A673 (cell line): Measurements from ENCODE around the gene TCF3. TPM values are rescaled to one million over a fixed set of nuclear protein-coding genes. Genes with fewer than 3 reads are reported as not detected.

Experiments
- BruUV-seq: library from RNA; stranded (reverse); fragments of 400-500 nt; replicated peaks from 2 replicates; lab custom pipeline; 2021; lab: Mats Ljungman, UMichigan
- CTCF ChIA-PET: fragments of 300-600 bp; sonication (Branson Sonifier 250); formaldehyde crosslinking; loops from one replicate; lab custom pipeline; 2022; ENCODE audit warnings: antibody characterized with exemption; lab: Charles Lee
- POLR2A ChIA-PET: fragments of 300-600 bp; sonication (Branson Sonifier 250); formaldehyde crosslinking; loops from one replicate; lab custom pipeline; 2022; ENCODE audit warnings: antibody characterized with exemption; ENCODE audit not compliant: low non-redundant PET; lab: Charles Lee
- DNase-seq: peaks from one replicate; pipeline ENCODE4 v3.0.0-alpha.2; 2015; ENCODE audit warnings: low spot score
- H3K27ac ChIP-seq: fragments of 200-600 bp; sonication (generic); 2 replicates; pipeline ENCODE4 v1.5.1; 2016; ENCODE audit warnings: mixed run types, low read depth, mild to moderate bottlenecking, mixed read lengths, antibody characterized with exemption, low read length; ENCODE audit not compliant: poor library complexity, severe bottlenecking
- H3K27me3 ChIP-seq: fragments of 200-600 bp; sonication (generic); replicated peaks from 2 replicates; pipeline ENCODE4 v1.6.1; 2017; ENCODE audit warnings: mixed run types, low read depth, mild to moderate bottlenecking, mixed read lengths, antibody characterized with exemption, low read length; ENCODE audit not compliant: insufficient read depth, poor library complexity
- H3K36me3 ChIP-seq: fragments of 200-600 bp; sonication (generic); 2 replicates; pipeline ENCODE4 v1.6.1; 2016; ENCODE audit warnings: mixed run types, mild to moderate bottlenecking, mixed read lengths, antibody characterized with exemption, low read length; ENCODE audit not compliant: insufficient read depth, poor library complexity, severe bottlenecking
- H3K4me1 ChIP-seq: fragments of 200-600 bp; sonication (generic); 2 replicates; pipeline ENCODE4 v1.6.1; 2017; ENCODE audit warnings: mixed run types, mild to moderate bottlenecking, mixed read lengths, antibody characterized with exemption, low read length; ENCODE audit not compliant: insufficient read depth, poor library complexity, severe bottlenecking
- H3K4me3 ChIP-seq: fragments of 200-600 bp; sonication (generic); 2 replicates; pipeline ENCODE4 v1.5.1; 2016; ENCODE audit warnings: low read depth, mixed run types, mild to moderate bottlenecking, mixed read lengths, low read length; ENCODE audit not compliant: poor library complexity, severe bottlenecking
- H3K9me3 ChIP-seq: fragments of 200-600 bp; sonication (generic); 2 replicates; pipeline ENCODE4 v1.6.1; 2016; ENCODE audit warnings: mixed run types, low read depth, mild to moderate bottlenecking, mixed read lengths, antibody characterized with exemption, low read length; ENCODE audit not compliant: poor library complexity, severe bottlenecking
- CTCF ChIP-seq: fragments of 300-800, 200-600 bp; sonication (generic); conservative IDR thresholded peaks from 2 replicates; pipeline ENCODE4 v1.5.1; 2017; ENCODE audit warnings: low read depth, mild to moderate bottlenecking, antibody characterized with exemption, low read length, moderate library complexity, mixed read lengths
- EZH2 ChIP-seq: fragments of 200-600 bp; sonication (generic); IDR thresholded peaks from 2 replicates; pipeline ENCODE4 v1.6.1; 2017; ENCODE audit warnings: borderline replicate concordance, low read depth, mild to moderate bottlenecking, mixed read lengths, antibody characterized with exemption, low read length; ENCODE audit not compliant: poor library complexity, severe bottlenecking
- intact Hi-C: fragments of 100-400 bp; cut with micrococcal nuclease; formaldehyde crosslinking; loops from one replicate; pipeline ENCODE4 v1.10.0; 2022; ENCODE audit not compliant: unreplicated experiment
- total RNA-seq: library from RNA; stranded (reverse); gene quantifications from 2 replicates; pipeline ENCODE4 v1.2.3, GENCODE V29; 2021

TCF3 gene
- total RNA-seq, 1 experiment from 2014 or later, result 333 TPM

- no peak for TF ChIP-seq EZH2
- TF ChIP-seq CTCF, result no peak
- ChIA-PET CTCF (interaction anchor here (0.6 kb wide), 1 partner anchor 240 kb away, joined by 7 read pairs; no protein-coding TSS in a partner anchor), POLR2A (interaction anchor here (0.7 kb wide), 1 partner anchor 8 kb away, joined by 4 read pairs; no protein-coding TSS in a partner anchor)
- no peak overlapping the region for H3K27ac ChIP-seq
- H3K9me3 ChIP-seq, result no peaks in the 10 kb centered on the region
- no peak overlapping the region for H3K4me3 ChIP-seq
- H3K36me3 ChIP-seq, result peaks cover 66% of the 10 kb centered on the region
- no TSS peak for BruUV-seq
- no peaks in the 10 kb centered on the region for H3K4me1 ChIP-seq
- H3K27me3 ChIP-seq, result no peaks in the 10 kb centered on the region
- intact Hi-C loops, result no loop called here
- DNase-seq, result no peak
These were observed 73.2 kb downstream of the TCF3 start for GRCh38 chr19:1579222-1579621.

- Histone ChIP-seq H3K4me1 (no peaks in the 10 kb centered on the region), H3K27me3 (no peaks in the 10 kb centered on the region), H3K9me3 (no peaks in the 10 kb centered on the region), H3K27ac (no peak overlapping the region), H3K36me3 (peaks cover 60% of the 10 kb centered on the region), H3K4me3 (no peak overlapping the region)
- DNase-seq, result no peak
- intact Hi-C loops, result no loop called here
- POLR2A ChIA-PET, result no interaction called here
- TF ChIP-seq CTCF (no peak), EZH2 (no peak)
- CTCF ChIA-PET, result no interaction called here
- no TSS peak for BruUV-seq
These were observed 74.3 kb downstream of the TCF3 start for GRCh38 chr19:1577929-1578618.

GRCh38 chr19:1577090-1577928 lies 75.1 kb downstream of the TCF3 start:
- H3K27ac ChIP-seq, result no peak overlapping the region
- ChIA-PET CTCF (no interaction called here), POLR2A (no interaction called here)
- H3K27me3 ChIP-seq, result no peaks in the 10 kb centered on the region
- peaks cover 52% of the 10 kb centered on the region for H3K36me3 ChIP-seq
- H3K4me1 ChIP-seq, result no peaks in the 10 kb centered on the region
- BruUV-seq, result no TSS peak
- H3K9me3 ChIP-seq, result no peaks in the 10 kb centered on the region
- no peak overlapping the region for H3K4me3 ChIP-seq
- TF ChIP-seq CTCF, result no peak
- no peak for TF ChIP-seq EZH2
- no peak for DNase-seq
- intact Hi-C loops, result no loop called here
